ENCODE measurements around the gene MYO18B.
"Not testable (repeated sequence)": the region's sequence is repeated elsewhere in the genome, so short reads cannot be mapped to it uniquely, and the experiment has no call there.

The MYO18B gene

DNA sequence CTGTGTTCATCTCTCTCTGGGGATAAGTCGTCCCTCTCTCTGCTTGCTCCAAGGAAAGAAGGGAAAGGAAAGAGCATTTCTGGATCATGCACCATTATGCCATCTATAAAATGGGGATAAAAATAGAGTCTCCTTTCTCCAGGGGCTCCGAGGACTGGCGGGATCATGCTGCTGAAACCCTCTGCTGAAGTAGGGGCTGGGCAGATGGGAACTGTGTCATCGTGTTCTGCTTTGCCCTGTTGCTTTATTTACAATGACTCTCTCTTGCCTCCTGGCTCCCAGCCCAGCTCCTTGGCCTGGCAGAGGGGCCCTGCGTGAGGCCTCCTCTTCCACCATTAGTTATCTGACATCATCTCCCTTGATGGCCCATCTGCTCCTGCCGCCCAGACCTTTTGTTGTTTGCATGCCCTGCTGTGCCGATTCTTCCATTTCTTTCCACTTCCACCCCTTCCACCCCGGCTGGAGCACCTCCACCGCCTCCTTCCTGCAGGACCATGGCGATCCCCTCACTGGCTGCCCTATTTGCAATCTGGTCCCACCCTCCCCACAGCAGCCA, 200.9 kb downstream of the MYO18B start:
- DNase-seq (ENCODE audit: low read depth) = no peak

DNA sequence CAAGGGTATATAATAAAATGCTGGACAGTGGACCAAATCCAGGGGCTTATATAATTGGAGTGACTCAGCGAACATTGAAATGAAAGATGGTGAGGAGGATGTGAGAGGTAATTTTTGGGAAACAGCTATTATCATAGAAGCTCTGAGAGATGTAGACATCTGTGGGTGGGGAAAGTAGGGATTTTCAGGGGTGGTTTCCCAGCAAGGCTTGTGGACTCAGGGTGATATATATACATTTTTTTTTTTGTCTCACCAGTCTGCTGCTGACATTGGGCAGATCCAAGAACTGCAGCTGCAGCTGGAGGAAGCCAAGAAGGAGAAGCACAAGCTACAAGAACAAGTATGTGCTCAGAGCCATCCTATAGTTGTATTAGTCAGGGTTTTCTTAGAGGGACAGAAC, 208.1 kb downstream of the MYO18B start:
- no peak for DNase-seq (ENCODE audit: low read depth)

DNA sequence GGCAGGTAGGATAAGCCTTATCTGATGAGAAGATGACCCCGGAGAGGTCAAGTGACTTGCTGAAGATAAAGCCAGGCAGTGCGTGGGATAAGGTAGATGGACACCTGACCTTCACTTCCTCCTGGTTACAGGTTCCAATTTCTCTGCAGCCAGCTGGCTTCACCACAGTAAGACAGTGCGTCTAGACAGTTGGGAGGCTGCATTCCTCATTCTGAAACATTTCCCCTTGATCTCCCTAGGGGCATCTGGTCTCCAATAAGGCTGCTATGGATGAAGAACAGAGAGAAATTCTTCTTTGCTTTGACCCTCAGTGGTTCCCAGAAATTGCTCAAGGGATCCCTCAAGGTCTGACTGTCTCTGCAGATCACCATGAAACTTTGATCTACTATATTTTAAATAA, 211.3 kb downstream of the MYO18B start:
- DNase-seq (ENCODE audit: low read depth) = no peak

DNA sequence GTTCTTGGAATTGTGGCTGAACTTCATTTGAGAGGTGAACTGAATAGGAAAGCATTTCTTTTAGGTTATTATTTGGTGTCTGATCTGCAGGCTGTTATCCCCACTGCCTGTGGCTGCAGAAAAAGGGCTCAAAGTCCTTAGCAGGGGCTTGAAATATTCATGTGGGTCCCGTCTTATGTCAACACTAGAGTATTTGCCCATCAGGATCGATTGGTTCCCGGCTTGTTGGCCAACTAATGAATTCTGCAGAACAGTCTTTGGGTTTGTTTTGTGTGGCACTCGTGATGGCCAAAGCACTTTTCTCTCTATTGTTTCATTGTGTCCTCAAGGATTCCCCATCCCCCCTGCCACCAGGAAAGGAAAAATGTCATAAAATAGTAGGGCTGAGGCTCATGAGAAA, 211.9 kb downstream of the MYO18B start:
- DNase-seq (ENCODE audit: low read depth) = no peak

DNA sequence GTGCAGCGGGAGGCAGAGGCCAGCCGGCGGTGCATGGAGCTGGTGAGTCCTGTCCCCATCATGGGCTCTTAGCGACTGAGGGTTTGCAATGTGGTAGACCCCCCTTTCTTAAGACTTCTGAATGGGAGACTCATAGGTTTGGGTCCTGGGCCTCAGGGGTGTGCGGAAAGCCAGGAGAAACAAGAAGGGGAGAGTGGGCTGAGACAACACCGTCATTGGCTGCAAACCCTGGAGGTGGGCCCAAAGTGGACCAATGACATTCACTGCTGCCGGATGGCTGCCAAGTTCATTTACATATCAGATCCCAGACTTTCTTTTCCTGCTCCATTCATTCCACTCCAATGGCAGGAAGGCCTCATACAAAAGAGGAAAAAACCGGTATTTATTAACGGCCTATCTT, 213.3 kb downstream of the MYO18B start:
- DNase-seq (ENCODE audit: low read depth) = no peak

DNA sequence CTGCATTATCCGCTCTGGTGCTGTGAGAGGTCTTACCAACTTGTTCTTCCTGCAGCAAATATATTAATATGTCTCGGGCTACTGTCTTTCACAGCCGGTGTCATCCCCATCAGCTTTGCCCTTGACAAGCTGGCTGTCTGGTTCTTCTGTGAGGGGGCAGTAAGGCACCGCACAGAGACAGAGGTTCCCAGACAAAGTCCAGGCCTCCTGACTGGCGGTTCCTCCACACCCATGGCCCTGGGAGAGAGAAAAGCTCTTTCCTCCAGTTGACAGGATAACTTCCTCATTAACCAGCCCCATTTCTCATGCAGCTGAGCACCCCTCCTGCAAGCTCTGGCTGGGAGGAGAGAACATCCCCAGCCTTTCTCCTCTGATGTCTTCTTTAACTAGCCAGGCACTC, 214.8 kb downstream of the MYO18B start:
- no peak for DNase-seq (ENCODE audit: low read depth)

DNA sequence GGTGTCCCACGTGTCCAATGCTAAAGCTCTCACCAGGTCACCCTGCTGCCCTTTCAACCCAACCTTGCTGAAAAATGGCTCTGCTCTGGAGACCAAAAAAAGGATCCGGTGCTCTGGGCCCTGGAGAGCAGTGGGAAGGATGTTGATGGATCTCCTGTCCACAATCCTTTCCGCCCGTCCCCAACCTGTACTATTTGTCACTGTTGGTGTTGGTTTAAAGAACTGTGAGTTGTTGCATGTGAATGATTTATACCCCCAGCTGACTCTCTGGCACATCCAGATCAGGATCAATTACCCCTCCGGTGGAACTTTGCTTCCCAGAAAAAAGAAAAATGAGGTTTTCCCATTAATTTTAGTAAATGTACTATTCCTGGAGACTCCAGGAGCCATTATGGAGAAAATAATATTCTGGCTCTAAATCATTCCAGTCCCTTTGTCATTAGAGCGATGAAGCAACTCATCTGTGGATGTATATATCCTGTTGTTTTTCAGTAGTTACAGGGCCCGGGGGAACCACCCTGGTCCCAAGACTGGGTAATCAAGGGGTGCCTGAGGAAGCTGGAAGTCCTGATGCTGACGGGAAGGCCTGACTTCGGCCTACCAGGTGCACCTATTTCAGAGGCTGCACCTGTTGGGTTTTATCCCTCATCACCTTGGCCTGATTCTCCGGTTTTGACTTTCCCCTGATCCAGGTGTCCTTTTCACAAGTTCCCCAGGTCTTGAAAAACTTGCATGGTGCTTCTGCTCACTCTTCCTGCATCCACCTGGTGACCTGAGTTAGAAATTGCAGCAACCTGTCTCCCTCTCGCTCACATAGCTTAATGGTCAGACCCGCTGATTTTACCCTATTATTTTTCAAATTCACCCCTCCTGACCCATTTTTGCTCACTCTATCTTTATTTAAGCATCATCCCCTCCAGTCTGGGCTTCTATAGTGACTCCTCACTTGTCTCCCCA, 218.1 kb downstream of the MYO18B start:
- no peak for DNase-seq (ENCODE audit: low read depth)

DNA sequence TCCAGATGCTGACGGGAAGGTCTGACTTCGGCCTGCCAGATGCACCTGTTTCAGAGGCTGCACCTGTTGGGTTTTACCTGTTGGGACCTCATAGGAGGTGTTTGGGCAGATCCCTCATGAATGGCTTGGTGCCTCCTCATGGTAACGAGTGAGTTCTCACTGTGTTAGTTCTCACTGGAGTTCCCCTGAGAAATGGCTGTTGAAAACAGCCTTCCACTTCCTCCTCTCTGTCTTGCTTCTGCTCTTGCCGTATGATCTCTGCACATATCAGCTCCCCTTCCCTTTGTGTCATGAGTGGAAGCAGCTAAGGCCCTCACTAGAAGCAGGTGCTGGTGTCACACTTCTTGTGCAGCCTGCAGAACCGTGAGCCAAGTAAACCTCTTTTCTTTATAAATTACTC, 219.7 kb downstream of the MYO18B start:
- no peak for DNase-seq (ENCODE audit: low read depth)

DNA sequence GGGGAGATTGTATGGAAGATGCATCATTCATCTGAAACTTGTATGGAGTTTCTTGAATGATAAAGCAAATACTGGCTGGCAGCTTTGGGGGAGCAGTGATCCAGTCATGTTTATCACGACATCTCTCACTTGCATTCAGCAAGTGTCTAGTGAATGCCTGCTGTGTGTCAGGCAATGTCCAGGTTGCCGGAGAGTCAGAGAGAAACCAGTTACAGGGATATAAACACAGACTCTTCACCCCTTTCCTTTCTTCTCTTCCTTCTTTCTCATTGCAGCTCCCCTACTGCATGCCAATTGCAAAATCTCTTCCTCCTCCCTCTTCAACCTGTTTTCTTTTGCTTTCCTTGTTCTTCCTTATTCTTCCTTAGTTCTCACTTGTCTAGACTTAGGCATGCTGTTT, 220.7 kb downstream of the MYO18B start:
- DNase-seq (ENCODE audit: low read depth) = no peak

DNA sequence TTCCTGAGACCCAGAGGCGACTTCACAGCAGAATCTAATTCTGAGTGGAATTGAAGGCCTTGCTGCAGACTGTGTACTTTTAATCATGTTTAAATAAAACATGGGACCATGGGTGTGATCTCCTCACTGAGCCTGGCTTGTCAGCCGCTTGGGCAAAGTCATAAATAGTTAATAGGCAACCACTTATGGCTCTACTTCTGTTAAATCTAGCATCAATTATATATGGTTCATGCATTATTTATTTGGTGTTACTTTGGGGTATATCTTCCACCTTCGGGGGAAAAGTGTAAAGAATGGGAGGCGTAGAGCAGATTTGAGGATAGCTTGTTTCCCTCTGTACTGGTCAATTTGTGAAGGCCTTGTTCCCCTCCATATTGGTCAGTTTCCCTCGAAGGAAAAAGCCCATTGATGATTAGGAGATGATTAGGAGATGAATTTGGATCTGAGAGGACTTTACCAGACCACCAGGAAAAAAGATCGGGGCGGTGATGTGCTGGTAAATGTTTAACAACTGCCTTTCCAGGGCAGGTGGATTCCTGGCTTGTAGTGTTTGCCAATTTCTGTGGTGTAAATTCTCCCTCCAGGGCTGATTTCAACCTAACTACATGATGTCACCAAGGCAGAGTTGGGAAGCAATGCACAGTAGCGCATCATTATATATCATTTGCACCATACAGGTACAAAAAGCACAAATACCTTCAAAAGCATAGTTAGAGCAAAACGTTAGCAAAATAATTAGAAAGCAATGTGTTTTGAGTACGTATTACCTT, 223.2 kb downstream of the MYO18B start:
- no peak for DNase-seq (ENCODE audit: low read depth)

DNA sequence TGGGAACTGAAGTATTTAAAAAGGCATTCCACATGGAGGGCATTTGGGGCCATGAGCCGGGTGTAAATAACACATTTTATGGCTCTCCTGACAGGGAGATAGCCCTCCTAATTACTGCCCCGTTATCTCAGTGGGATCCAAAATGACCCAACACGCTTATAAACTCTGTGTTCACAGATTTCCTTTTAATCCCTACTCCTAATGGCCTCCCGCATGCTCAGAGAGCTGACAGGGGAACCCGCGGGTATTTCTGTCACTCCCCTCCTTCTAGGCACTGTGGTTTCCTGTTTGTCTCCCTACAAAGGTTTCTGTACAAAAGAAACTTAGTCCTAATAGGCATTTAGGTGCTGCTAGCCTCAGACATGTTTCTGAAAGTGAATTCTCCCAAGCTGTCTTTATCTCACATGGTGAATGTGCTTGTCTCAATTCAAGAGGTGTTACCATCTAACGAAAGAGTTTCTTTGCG, 224.5 kb downstream of the MYO18B start:
- DNase-seq (ENCODE audit: low read depth) = no peak

DNA sequence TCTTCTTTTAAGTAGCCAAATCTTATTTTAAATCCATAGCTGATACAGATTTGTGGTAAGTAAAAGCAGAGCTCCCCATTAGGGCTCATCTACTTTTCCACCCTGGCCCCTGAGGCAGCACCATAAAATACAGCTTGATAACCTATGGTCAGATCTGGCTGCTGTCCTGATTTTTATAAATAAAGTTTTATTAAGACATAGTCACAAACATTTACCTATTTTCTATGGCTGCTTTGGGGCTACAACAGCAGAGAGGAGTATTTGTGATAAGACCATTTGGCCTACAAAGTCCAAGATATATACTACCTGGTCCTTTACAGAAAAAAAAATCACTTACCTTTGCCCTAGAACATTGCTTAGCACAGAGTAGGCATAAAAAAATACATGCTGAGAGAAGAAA, 227.3 kb downstream of the MYO18B start:
- no peak for DNase-seq (ENCODE audit: low read depth)

DNA sequence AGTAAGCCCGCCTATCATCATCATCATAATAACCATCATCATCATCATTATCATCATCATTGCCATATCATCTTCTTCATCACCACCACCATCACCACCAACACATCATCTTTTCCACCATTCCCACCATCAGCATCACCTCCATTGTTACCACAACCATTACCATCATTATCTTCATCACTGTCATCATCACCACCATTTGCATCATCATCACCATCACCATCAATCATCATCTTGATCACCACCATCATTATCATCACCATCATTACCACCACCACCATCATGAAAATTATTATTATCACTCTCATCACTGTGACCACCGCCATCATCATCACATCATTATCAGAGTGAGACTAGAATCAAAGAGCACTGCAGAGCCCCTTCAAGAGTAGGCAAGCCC, 227.9 kb downstream of the MYO18B start:
- no peak for DNase-seq (ENCODE audit: low read depth)

DNA sequence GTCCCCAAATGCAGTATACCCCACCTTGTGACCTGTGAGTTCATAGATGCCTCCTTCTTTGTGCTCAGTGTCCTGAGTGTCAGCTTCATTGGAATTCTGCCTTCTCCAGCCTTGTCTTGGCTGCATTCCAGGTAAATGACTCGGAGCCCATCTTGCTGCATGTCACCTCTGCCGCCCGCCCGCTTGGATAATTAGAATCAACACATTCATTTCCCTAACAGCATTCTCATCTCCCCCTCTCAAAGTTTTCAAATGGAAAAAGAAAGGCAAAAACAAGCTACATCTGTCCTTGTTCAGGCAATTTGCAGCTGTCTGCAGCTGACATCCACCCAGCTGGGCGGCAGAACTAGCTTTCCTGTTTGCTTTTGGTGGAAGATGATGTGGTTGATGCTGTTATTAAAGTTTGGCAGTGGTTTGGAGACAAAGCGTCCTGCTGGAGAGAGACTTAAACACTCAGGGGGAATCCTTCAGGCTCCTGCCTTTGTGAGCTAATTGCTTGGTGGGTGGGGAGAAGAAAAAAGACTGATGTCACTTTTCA, 228.5 kb downstream of the MYO18B start:
- no peak for DNase-seq (ENCODE audit: low read depth)

DNA sequence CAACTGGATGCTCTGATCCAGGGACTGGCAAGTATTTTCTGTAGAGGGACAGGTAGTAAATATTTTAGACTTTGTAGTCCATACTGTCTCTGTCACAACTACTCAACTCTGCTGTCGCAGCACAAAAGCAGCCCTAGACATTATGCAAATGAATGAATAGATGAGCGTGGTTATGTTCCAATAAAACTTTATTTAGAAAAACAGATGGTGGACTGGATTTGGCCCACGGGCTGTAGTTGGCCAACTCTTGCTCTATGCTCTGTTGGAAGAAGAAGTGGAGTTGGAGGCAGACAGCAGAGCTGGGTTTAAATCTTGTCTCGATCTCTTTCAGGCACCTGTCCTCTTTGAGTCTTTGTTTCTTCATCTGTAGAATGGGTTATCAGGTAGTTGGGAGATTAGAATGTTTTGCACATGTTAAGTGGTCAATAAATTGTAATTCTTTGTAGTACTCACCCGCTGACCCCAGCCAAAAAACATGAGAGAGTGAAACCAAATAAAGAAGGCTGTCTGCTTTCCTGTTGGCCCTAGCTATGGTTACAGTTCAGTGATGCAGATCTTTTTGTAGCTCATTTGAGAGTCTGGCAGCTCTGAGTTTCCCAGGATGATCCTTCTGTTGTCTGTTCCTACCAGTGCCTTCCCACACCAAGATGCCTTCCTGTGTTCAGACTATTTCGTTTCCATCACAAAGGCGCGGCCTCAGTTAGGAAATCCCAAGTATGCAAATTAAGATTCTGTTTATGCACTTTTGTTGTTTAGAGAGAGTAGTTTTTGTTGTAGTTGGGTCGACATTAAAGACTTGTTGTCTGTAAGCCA, 229.2 kb downstream of the MYO18B start:
- no peak for DNase-seq (ENCODE audit: low read depth)

DNA sequence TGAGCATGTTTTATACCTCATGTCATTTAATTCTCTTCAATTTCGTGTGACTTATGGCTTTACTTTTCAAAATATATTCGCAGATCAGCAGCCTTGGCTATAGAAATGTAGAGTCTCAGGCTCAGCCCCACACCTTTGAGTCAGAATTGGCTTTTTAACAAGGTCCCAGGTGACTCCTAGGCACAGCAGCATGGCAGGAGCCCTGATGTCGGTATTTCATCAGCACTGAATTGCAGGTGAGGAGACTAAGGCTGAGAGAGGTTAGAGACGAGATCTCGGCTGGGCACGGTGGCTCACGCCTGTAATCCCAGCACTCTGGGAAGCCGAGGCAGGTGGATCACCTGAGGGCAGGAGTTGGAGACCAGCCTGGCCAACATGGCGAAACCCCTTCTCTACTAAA, 230.4 kb downstream of the MYO18B start:
- DNase-seq (ENCODE audit: low read depth) = no peak

DNA sequence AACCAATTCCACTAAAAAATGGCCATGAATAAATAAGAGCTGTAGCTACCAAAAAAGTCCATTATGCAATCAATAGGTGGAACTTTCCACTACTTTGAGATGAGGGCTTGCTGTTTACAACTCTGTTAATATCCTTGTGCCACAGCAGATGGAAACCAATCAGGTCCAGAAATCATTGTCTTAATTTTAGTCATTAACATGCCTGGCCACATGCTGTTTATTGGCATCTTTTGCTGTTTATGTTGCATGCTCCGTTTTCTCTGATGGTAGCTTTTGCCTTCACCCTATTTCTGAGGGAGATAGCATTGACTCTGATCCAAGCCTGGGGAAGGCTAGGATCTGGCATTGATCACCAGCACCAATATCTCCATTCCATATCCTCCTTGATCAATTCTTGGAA, 234.4 kb downstream of the MYO18B start:
- DNase-seq (ENCODE audit: low read depth) = no peak

DNA sequence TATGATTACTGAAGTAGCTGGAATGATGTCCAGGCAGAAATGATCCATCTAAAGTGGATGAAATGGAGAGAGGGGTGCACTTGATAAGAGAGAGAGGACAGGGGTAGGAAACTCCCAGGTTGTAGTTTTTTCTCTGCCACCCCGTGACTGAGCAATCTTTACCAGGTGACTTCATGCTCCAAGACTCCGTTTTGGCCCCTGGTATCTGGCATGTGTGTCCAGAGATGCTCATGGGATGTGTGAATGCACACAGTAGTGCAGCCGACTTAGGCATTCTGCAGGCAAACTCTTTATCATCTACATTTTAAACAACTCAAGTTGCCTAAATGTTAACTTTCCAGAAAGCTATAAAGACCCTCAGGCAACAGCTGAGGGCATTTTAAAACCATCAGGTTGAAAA, 238.0 kb downstream of the MYO18B start:
- no peak for DNase-seq (ENCODE audit: low read depth)

DNA sequence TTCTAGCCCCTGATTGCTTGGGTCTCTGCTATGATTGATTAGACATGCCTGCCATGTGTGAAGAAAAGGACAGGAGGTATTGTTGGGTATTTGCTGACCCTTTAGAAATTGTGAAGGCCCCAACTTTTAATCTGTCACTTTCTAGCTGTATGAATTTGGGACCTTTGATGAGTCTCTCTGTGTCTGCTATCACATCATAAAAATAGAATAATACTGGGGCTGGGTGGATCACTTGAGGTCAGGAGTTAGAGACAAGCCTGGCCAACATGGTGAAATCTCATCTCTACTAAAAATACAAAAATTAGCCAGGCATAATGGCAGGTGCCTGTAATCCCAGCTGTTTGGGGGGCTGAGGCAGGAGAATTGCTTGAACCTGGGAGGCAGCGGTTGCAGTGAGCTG, 242.9 kb downstream of the MYO18B start:
- not testable (repeated sequence) for DNase-seq (ENCODE audit: low read depth)

DNA sequence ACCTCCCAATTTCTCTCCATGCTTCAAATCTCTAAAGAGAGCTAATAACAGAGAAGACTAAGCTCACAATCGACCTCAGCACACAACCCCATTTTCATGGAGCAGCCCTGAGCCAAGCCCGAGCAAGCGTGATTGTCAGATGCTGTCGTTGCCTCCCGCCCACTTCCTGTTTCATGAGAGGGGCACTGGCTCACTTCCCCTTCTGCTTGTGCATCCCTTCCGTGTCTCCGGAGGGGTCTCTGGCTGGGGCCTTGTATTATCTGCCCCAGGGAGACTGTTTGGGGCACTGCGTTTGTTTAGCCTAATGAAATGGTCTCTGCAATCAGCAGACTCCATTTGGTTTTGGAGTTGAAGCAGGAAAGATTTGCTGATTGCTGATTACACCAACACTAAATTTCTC, 246.0 kb downstream of the MYO18B start:
- DNase-seq (ENCODE audit: low read depth) = no peak

DNA sequence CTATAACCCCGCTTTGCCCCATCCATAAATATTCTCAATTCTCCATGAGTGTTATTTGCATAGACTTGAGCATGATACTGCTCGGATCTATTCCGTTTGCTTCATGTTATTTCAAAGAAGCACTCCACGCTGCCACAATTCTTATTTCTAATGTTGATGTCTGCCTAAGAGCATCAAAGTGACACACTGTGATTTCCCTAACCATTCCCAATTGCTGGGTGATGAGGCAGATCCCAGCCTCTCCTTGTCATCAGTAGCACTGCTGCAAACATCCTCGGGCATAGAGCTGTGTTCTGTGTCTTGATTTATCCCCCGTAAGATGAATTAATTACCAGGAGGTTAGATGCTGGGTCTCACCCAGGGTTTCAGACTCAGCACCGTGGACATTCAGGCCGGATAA, 249.0 kb downstream of the MYO18B start:
- DNase-seq (ENCODE audit: low read depth) = no peak

DNA sequence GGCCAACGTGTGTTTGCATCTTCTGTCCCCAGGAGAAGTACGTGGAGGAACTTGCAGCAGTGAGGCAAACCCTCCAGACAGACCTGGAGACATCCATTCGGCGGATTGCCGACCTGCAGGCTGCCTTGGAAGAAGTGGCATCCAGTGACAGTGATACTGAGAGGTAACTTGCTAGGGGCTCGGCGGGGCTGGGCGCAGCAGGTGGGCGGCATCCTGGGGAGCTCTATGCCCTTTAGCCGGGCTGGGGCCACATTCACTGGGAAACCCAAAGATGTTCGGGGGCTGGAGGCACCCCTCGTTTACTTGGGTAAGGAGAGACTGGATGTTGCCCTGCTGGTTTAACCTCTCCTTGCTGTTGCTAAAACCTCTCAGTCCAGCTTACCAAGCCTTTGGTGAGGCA, 250.3 kb downstream of the MYO18B start:
- no peak for DNase-seq (ENCODE audit: low read depth)

All from amniotic epithelial cell (primary cell).